Endothelial cell of umbilical vein (primary cell): ENCODE measurements around the gene SAA4. TPM values are rescaled to one million over a fixed set of nuclear protein-coding genes. Genes with fewer than 3 reads are reported as not detected.

Source experiments
- BruUV-seq: library from RNA; stranded (reverse); fragments of 400-500 nt; replicated peaks from 2 replicates; lab custom pipeline; 2021; lab: Mats Ljungman, UMichigan
- CTCF ChIA-PET: fragments of 300-600, 350-600 bp; sonication (Branson Sonifier 250); formaldehyde crosslinking; loops from one replicate; lab custom pipeline; 2021; ENCODE audit warnings: antibody characterized with exemption, inconsistent platforms; lab: Charles Lee
- POLR2A ChIA-PET: fragments of 300-600, 350-600 bp; sonication (Branson Sonifier 250); formaldehyde crosslinking; loops from one replicate; lab custom pipeline; 2021; ENCODE audit warnings: antibody characterized with exemption, inconsistent platforms; lab: Charles Lee
- DNase-seq: peaks from one replicate; pipeline ENCODE4 v3.0.0-alpha.2; 2011; ENCODE audit warnings: low read depth, low spot score
- FAIRE-seq: peaks from 2 replicates; lab custom pipeline; 2011; peaks lifted over from hg19 to GRCh38; lab: Jason Lieb, UNC
- H2AFZ ChIP-seq: 2 replicates; pipeline ENCODE4 v1.6.0; 2012; ENCODE audit warnings: low read depth, low read length, control low read depth, inconsistent platforms
- H3K27ac ChIP-seq: 2 replicates; pipeline ENCODE4 v1.5.1; 2011; ENCODE audit warnings: low read depth, mild to moderate bottlenecking, control low read depth, low read length, moderate library complexity; ENCODE audit not compliant: insufficient read depth
- H3K27me3 ChIP-seq, 2 experiments: 2 replicates each; pipeline versions ENCODE4 v1.6.0 to v1.6.1; 2011; ENCODE audit warnings: low read length in 2 of 2, mixed read lengths in 1 of 2; ENCODE audit not compliant: control insufficient read depth in 2 of 2, insufficient read depth in 2 of 2
- H3K36me3 ChIP-seq, 2 experiments: 2 replicates in 1 of 2; 3 replicates in 1 of 2; pipeline ENCODE4 v1.5.1; 2011; ENCODE audit warnings: low read length in 2 of 2, mild to moderate bottlenecking in 1 of 2, moderate library complexity in 1 of 2; ENCODE audit not compliant: control insufficient read depth in 2 of 2, insufficient read depth in 2 of 2; ENCODE audit errors: extremely low read depth in 1 of 2
- H3K4me1 ChIP-seq: 3 replicates; pipeline ENCODE4 v1.5.1; 2011; ENCODE audit warnings: mild to moderate bottlenecking, low read length; ENCODE audit not compliant: control insufficient read depth, insufficient read depth; ENCODE audit errors: extremely low read depth
- H3K4me2 ChIP-seq: 2 replicates; pipeline ENCODE4 v1.6.1; 2011; ENCODE audit warnings: low read length, control low read depth, mixed read lengths; ENCODE audit not compliant: insufficient read depth
- H3K4me3 ChIP-seq, 3 experiments: fragments of 200-600 bp in 1 of 3; sonication (generic), shearing (Covaris generic) in 1 of 3; replicated peaks in 1 of 3; 2 replicates each; pipeline ENCODE4 v1.5.1; 2011 to 2016; ENCODE audit warnings: control low read depth in 3 of 3, low read length in 3 of 3, mild to moderate bottlenecking in 2 of 3, inconsistent platforms in 1 of 3, low read depth in 1 of 3, moderate library complexity in 1 of 3; ENCODE audit not compliant: insufficient read depth in 1 of 3
- H3K79me2 ChIP-seq: 2 replicates; pipeline ENCODE4 v1.6.0; 2012; ENCODE audit warnings: low read length, inconsistent platforms; ENCODE audit not compliant: control insufficient read depth, insufficient read depth
- H3K9ac ChIP-seq: replicated peaks from 2 replicates; pipeline ENCODE3; 2011; ENCODE audit warnings: low read length, control low read depth; ENCODE audit not compliant: insufficient read depth; ENCODE audit errors: extremely low read depth
- H3K9me1 ChIP-seq: replicated peaks from 3 replicates; pipeline ENCODE4 v1.6.0; 2011; ENCODE audit warnings: mild to moderate bottlenecking, low read length; ENCODE audit not compliant: control insufficient read depth, insufficient read depth; ENCODE audit errors: extremely low read depth
- H3K9me3 ChIP-seq: replicated peaks from 2 replicates; pipeline ENCODE4 v1.5.1; 2012; ENCODE audit warnings: low read length, inconsistent platforms; ENCODE audit not compliant: control insufficient read depth, insufficient read depth
- H4K20me1 ChIP-seq: replicated peaks from 2 replicates; pipeline ENCODE3; 2011; ENCODE audit warnings: mild to moderate bottlenecking, low read length; ENCODE audit not compliant: control insufficient read depth, insufficient read depth; ENCODE audit errors: extremely low read depth
- CTCF ChIP-seq, 2 donors: IDR thresholded peaks; 1 replicate in 1 of 2; 2 replicates in 1 of 2; pipeline ENCODE4 v1.5.1; 2011; ENCODE audit warnings: low read length in 2 of 2, mild to moderate bottlenecking in 2 of 2, moderate library complexity in 2 of 2, control low read depth in 1 of 2, inconsistent platforms in 1 of 2, low read depth in 1 of 2; ENCODE audit not compliant: insufficient read depth in 1 of 2; ENCODE audit errors: extremely low read depth in 1 of 2
- EZH2 ChIP-seq: IDR thresholded peaks from 2 replicates; pipeline ENCODE4 v1.6.1; 2012; ENCODE audit warnings: borderline replicate concordance, low read depth, mild to moderate bottlenecking, moderate library complexity, low read length, inconsistent platforms; ENCODE audit not compliant: severe bottlenecking
- FOS ChIP-seq: IDR thresholded peaks from 2 replicates; pipeline ENCODE4 v1.6.1; 2011; ENCODE audit warnings: mild to moderate bottlenecking, low read length, moderate library complexity, borderline replicate concordance; ENCODE audit not compliant: insufficient read depth
- GATA2 ChIP-seq: IDR thresholded peaks from 2 replicates; pipeline ENCODE4 v1.7.0; 2011; ENCODE audit warnings: low read depth, mild to moderate bottlenecking, moderate library complexity, mixed read lengths, low read length; ENCODE audit not compliant: insufficient read length, insufficient read depth
- JUN ChIP-seq: IDR thresholded peaks from 2 replicates; pipeline ENCODE4 v1.6.1; 2011; ENCODE audit warnings: borderline replicate concordance, low read depth; ENCODE audit not compliant: insufficient read length, insufficient read depth
- MAX ChIP-seq: IDR thresholded peaks from 2 replicates; pipeline ENCODE4 v1.6.1; 2011; ENCODE audit not compliant: insufficient read depth, insufficient read length
- MYC ChIP-seq: IDR thresholded peaks from one replicate; pipeline ENCODE4 v1.6.1; 2011; ENCODE audit warnings: mild to moderate bottlenecking, low read depth, low read length
- POLR2A ChIP-seq: IDR thresholded peaks from 2 replicates; pipeline ENCODE4 v1.6.1; 2012; ENCODE audit warnings: low read depth, mild to moderate bottlenecking, control low read depth, low read length
- POLR2AphosphoS5 ChIP-seq: IDR thresholded peaks from 2 replicates; pipeline ENCODE4 v1.6.1; 2012; ENCODE audit warnings: low read depth, mild to moderate bottlenecking, control low read depth, low read length, moderate library complexity; ENCODE audit not compliant: insufficient read depth
- dilution Hi-C: fragments of 300-500 bp; cut with MboI; formaldehyde crosslinking; loops from one replicate; pipeline ENCODE4 v1.15.0; 2019; ENCODE audit warnings: low sequenced_read_pairs; ENCODE audit not compliant: extremely low pct_ligation_motif_present
- intact Hi-C: fragments of 100-400 bp; cut with micrococcal nuclease; formaldehyde crosslinking; loops from one replicate; pipeline ENCODE4 v1.10.0; 2022
- polyA plus RNA-seq, 4 experiments: library from polyadenylated mRNA; depleted of rRNA in 3 of 4; stranded (reverse) in 3 of 4; unstranded in 1 of 4; fragments of >200 nt; gene quantifications; 2 replicates each; pipeline versions ENCODE4 v1.2.1 to v1.2.3, GENCODE V29; 2011 to 2012; ENCODE audit warnings: missing spikeins in 1 of 4
- total RNA-seq: library from RNA; stranded (reverse); gene quantifications from 2 replicates; pipeline ENCODE4 v1.2.3, GENCODE V29; 2021

The SAA4 gene
- total and polyA plus RNA-seq, 2 donors (not counting 3 experiments of a cell fraction or from before 2014, with no cell fraction given), result not detected

DNA sequence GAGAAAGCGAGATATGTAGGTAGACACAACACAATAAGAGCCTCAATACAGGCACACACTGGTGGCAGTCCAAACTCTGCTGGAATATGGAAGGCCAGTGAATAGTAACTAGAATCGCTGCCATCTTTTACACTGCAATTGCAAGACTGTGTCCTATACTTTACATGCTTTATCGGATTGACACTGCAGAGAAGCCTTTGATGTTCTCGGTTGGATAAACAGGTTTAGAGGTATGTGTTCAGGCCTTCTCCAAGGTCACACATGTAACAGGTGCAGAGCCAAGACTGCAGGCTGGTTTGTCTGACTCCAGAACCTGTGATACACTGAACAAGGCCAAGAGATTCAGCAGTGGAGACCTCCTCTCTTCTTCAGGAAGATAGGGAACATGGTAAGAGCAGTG is 34.6 kb upstream of the SAA4 start:
- dilution Hi-C loops, result no loop called here
- FAIRE-seq, result no peak

More for the DNA sequence above, 34.6 kb upstream of the SAA4 start:
- TF ChIP-seq GATA2, result no peak
- TF ChIP-seq JUN, result no peak
- no peak for TF ChIP-seq POLR2AphosphoS5
- no peak for TF ChIP-seq MYC
- no peak for TF ChIP-seq EZH2
- TF ChIP-seq CTCF (IDR thresholded peaks at IDR 0.05; ENCODE audit: extremely low read depth in 1 of 2, insufficient read depth in 1 of 2, low read depth in 1 of 2, low read length in 2 of 2), result no peak
- no peak for TF ChIP-seq MAX
- TF ChIP-seq POLR2A, result no peak
- TF ChIP-seq FOS, result no peak
- no TSS peak for BruUV-seq
- no peaks in the 10 kb centered on the region for H3K79me2 ChIP-seq
- intact Hi-C loops, result no loop called here
- POLR2A ChIA-PET, result no interaction called here
- no peak overlapping the region for H3K4me2 ChIP-seq
- CTCF ChIA-PET, result no interaction called here
- H3K9me1 ChIP-seq, result no peaks in the 10 kb centered on the region
- H2AFZ ChIP-seq, result no peak overlapping the region
- no peak overlapping the region for H3K9ac ChIP-seq
- no peak overlapping the region for H3K27ac ChIP-seq
- H3K9me3 ChIP-seq, result no peaks in the 10 kb centered on the region
- H3K4me3 ChIP-seq, result no peak overlapping the region
- H4K20me1 ChIP-seq, result no peaks in the 10 kb centered on the region
- H3K36me3 ChIP-seq, result no peaks in the 10 kb centered on the region
- no peak for DNase-seq
- no peaks in the 10 kb centered on the region for H3K27me3 ChIP-seq
- H3K4me1 ChIP-seq, result no peaks in the 10 kb centered on the region
